HG03432 (cell line): ENCODE measurements around the gene FBXW9.
A peak's percentile ranks its signal among the peaks of the same experiment; 100 is the strongest.
"Not testable (repeated sequence)": the region's sequence is repeated elsewhere in the genome, so short reads cannot be mapped to it uniquely, and the experiment has no call there.

Source experiments
- ATAC-seq: cut with Tn5 transposase; IDR thresholded peaks from one replicate; pipeline ENCODE4 v1.9.1; 2021; ENCODE audit warnings: mild to moderate bottlenecking, moderate library complexity; ENCODE audit not compliant: unreplicated experiment

Gene FBXW9

GRCh38 chr19:12696366-12697335 lies at the start of gene FBXW9:
TSS of gene FBXW9 (minus strand) at chr19:12696631. CDS start at chr19:12696581, 50 bp downstream.
- peak; percentile 74 for ATAC-seq

- no peak for ATAC-seq
Measured at GRCh38 chr19:12745166-12745897, 48.9 kb upstream of the FBXW9 start.

DNA sequence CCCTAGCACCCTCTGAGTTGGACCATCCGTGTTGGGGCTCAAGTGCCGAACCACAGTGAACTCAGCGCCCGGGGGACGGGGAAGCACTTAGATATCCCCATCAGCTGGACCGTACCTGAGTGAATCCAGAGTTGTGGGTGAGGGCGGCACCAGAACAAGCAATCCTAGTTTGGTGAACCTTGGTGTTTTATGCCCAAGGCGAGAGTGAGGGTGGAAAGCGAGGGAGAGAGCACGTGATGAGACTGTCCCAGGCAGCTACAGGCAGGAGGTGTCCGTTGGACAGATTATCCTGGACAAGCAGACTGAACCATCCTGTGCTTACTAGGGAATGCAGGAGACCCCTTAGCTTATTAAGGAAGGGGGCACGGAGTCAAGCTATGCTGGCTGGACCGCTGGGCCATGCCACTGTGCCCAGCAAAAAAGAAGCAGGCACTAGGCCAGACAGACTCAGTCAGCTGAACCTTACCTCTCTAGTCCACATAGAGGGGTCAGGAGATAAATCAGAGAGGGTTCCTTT lies 41.5 kb upstream of the FBXW9 start:
- ATAC-seq: no peak

DNA sequence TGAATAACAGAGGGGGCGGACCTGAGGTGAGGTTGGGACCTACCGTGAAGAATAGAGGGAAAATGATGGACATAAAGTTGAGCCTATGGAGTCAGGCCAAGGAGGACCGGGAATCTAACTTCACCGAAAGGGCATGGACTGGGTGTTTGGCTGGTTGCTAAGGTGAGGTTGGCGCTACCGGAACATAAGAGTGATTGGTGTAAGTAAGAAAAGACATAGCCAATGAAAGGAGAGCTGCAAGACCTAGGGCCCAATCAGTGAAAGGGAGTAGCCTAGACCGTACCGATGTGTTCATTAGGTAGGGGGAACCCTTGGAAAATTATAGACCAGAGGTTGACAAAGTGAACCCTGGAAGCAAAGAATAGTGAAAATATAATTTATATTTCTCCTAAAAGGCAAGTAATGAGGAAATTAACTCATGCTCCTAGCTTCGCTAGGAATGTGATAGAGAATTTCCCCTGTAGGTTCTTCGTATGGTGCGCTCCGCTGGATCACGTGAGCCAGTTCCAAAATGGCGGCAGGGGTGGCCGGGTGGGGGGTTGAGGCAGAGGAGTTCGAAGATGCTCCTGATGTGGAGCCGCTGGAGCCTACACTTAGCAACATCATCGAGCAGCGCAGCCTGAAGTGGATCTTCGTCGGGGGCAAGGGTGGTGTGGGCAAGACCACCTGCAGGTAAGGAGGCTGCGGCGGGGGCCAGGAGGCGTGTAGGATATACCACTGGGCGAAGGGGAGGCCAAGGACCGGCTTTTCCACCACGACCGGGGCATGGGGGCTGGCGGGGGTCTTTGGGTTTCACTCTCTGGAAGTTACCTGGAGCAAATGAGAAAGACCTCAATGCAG lies 40.8 kb upstream of the FBXW9 start, which contains the start of gene GET3:
Gene GET3, plus strand, starts transcription at position 503 of the 840 bp plus-strand sequence. Its CDS starts 9 bp downstream, at position 512.
- peak; percentile 67 for ATAC-seq

GRCh38 chr19:12733369-12734214 lies 37.2 kb upstream of the FBXW9 start:
- no peak for ATAC-seq

GRCh38 chr19:12731337-12731736 lies 34.9 kb upstream of the FBXW9 start:
- ATAC-seq: no peak

DNA sequence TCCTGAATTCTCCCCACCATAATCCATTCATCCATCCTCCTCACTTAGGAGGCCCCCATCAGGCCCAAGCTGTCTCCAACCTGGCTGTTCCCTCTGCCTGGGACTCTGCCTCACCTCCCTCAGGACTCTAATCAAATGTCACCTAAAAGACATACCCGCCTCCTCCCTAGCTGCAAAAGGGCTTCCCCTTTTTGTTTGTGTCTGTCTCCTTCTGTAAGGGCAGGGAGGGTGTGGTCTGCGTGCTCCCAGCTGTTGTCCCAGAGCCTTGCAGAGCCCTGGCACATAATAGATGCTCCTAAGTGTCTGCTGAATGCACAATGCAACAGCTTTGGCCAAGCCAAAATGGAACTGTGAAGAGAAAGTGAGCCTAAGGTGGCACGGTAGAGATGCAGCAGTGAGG lies 33.6 kb upstream of the FBXW9 start:
- no peak for ATAC-seq

DNA sequence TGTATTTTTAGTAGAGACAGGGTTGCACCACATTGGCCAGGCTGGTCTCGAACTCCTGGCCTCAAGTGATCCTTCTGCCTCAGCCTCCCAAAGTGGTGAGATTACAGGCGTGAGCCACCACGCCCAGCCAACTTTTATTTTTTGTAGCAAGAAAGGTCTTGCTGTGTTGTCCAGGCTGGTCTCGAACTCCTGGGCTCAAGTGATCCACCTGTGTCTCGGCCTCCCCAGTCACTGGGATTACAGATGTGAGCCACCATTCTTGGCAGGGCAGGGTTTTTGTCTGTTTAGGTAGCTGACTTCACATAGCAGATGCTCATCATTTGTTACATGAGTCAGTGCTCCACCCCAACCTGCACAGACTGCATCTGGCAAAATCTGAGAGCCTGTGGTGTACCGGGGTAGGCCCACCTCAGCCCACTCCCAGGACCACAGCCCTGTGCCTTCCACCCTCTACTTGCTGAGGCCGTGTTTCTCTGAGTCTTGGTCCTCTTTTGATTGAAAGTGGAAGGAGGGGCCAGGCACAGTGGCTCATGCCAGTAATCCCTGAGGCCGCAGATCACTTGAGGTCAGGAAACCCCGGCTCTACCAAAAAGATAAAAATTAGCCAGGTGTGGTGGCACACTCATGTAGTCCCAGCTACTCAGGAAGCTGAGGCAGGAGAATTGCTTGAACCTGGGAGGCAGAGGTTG lies 31.5 kb upstream of the FBXW9 start:
- ATAC-seq: no peak

DNA sequence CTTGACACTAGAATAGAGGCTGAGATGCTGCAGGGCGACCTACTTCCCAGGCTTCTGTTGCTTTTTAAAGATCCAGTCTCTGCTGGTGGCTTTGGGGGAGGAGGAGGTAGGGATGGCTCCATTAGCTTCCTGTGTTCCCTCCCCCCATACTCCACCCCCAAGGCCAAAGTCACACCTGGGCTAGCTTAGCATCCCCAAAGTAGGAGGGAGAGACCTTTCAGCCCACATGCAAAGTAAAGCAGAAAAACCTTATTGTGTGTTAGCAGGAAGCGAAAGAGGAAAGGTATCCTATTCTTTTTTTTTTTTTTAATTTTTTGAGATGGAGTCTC lies 30.5 kb upstream of the FBXW9 start:
- no peak for ATAC-seq

GRCh38 chr19:12725612-12726011 lies 29.2 kb upstream of the FBXW9 start:
- not testable (repeated sequence) for ATAC-seq

- ATAC-seq: peak; percentile 24
Measured at GRCh38 chr19:12723641-12724426, 27.4 kb upstream of the FBXW9 start, which contains the start of gene TNPO2. TSS of gene TNPO2 (minus strand) at chr19:12723932. CDS start at chr19:12720977, 2,955 bp downstream.

GRCh38 chr19:12723381-12723640 lies 26.9 kb upstream of the FBXW9 start:
- no peak for ATAC-seq

DNA sequence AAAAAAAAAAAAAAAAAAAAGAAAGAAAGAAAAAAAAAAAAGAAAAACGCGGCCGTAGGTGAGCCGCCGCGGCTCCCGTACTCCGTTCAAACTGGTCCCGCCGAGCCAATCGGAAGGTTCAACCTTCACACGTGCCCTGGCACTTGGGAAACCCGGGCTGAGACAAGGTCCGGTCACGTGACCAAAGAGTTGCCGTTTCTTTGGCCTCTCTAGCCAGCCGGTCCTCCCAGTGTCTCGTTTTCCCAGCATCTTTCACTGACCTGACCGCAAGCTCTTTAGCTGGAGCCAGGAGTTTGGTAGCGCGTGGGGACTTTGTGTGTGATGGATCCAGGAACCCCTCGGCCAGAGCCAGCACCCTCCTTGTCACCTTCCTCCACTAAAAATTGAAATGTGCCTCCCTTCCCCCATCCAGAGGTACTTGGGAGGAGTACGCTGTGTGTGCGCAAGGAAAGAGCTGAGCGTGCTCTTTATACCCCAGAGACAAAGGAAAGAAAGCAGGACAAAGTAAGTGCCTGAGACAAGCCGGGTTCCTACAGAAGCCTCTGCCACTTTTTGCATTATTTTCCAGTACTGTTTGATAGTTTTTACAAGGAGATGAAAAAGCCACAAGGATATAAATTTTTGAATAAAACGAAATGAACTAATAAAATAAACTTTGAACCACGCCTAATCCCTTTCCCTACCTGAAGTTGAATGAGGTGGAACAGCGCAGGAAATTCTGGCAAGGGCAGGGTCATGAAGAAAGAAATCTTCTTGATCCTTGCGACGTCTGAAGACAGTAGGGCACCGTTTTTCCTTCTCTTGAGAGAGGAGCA lies 26.3 kb upstream of the FBXW9 start:
- ATAC-seq: peak; percentile 71

DNA sequence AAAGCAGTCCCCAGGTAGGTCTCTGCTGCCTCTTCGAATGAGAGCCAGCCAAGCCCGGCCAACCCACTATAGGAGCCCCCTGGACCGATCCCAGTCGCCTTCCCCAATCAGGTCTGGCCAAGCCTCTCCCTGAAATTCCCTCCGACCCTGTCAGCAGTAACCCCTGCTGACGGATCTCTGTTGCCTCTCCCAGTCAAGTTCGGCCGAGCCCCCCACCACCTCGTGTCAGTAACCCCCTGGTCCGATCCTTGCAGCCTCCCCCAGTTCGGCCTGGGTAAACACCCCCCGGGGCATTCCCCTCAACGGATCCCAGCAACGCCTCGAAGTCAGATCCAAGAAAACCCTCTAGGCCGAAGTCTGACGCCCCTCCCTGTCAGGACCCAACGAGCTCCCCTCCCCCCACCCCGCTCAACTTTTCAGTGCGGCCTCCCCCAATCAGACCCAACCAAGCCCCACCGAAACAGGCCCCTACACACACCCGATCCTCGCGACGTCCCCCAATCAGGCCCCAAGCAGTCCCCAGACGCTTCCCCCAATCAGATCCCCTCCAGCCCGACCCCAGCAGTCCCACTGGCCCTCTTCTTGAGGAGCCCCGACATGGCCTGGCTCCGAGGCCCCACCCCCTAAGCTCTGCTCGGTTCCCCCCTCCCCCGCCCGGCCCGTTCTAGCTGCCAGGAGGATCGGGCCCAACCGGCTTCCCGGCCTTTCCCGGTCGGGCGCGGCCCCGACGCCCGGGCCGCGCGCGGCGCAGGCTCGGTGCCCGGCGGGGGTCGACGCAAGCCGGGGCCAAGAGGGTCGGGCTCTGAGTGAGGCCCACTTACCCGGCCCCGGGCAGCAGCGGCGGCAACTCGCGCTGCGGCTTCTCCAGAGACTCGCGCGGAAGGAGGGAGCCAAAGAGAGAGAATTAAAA lies 25.5 kb upstream of the FBXW9 start:
- peak; percentile 28 for ATAC-seq

GRCh38 chr19:12720851-12721655 lies 24.6 kb upstream of the FBXW9 start:
- ATAC-seq: no peak

DNA sequence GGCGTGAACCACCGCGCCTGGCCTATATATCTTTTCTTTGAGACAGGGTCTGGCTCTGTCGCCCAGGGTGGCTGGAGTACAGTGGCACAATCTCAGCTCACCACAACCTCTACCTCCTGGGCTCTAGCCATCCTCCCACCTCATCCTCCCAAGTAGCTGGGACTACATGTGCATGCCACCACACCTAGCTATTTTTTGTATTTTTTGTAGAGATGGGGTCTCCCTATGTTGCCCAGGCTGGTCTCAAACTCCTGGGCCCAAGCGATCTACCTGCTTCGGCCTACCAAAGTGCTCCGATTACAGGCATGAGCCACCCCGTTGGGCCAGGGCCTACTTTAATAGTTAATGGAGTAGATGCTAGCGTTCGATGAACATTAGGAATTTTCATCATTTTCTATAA lies 23.9 kb upstream of the FBXW9 start:
- no peak for ATAC-seq
